ENCODE results near the gene PRICKLE3. TPM values are rescaled to one million over a fixed set of nuclear protein-coding genes. Genes with fewer than 3 reads are reported as not detected.

Gene PRICKLE3
- total RNA-seq, 1 donor from 2014 or later, result 9.9 TPM

DNA sequence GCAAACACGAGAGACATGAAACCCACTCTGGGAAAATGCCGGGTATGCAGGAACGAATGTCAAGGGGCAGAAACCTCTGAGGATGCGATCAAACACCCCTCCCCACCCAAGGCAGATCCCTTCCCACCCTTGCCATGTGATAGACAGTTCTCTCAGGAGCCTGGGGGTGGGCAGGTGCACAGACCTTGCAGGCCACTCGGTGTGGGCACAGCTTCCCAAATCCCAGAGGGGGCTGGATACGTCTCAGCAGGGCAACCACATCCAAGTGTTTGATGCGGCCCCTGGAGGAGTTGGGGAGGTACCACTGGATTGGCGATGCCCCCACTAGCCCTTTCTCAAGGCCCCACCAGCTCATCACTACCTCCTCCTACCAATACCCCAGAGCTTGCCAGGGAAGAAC, 24.2 kb upstream of the PRICKLE3 start:
- intact Hi-C loops (cut with DNase I), result loop anchor here (5.0 kb wide), 1 partner anchor 1102 kb away; no protein-coding TSS in a partner anchor
- ATAC-seq, result no peak
- DNase-seq (ENCODE audit: low spot score), result no peak

- ATAC-seq, result no peak
- intact Hi-C loops (cut with DNase I), result loop anchor here (5.0 kb wide), 1 partner anchor 1103 kb away; no protein-coding TSS in a partner anchor
- no peak for DNase-seq (ENCODE audit: low spot score)
These were observed 23.5 kb upstream of the PRICKLE3 start for GRCh38 chrX:49209434-49210251.

GRCh38 chrX:49208399-49208798, 22.2 kb upstream of the PRICKLE3 start:
- intact Hi-C loops (cut with DNase I), result no loop called here
- DNase-seq (ENCODE audit: low spot score) (no peak), ATAC-seq (no peak)

GRCh38 chrX:49206543-49206942, 20.4 kb upstream of the PRICKLE3 start:
- DNase-seq (ENCODE audit: low spot score), result no peak
- intact Hi-C loops (cut with DNase I), result no loop called here
- no peak for ATAC-seq

GRCh38 chrX:49205443-49205842, 19.3 kb upstream of the PRICKLE3 start:
- intact Hi-C loops (cut with DNase I), result no loop called here
- DNase-seq (ENCODE audit: low spot score), result no peak
- ATAC-seq, result no peak

DNA sequence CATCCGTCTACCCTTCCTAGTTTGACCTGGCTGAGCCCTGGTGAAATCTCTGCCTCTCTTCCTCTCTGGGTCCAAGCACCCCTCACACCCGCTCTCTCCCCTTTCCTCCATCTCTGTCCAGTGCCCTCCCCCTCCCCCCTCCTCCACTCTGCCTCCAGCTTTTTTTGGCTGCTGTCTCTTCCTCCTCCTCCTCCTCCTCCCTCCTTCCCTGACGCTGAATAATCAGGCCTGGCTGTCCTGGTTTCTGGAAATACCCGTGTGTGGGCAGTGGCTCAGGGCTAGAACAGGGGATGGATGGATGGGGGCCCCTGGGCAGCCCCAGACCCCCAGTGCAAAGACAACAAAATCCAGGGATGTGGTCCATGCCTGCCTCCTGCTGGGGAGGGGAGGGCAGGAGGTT, 18.5 kb upstream of the PRICKLE3 start:
- no peak for DNase-seq (ENCODE audit: low spot score)
- intact Hi-C loops (cut with DNase I), result no loop called here
- ATAC-seq, result no peak

GRCh38 chrX:49204017-49204416, 17.8 kb upstream of the PRICKLE3 start:
- intact Hi-C loops (cut with DNase I), result no loop called here
- ATAC-seq (no peak), DNase-seq (ENCODE audit: low spot score) (no peak)

GRCh38 chrX:49203536-49203935, 17.4 kb upstream of the PRICKLE3 start:
- intact Hi-C loops (cut with DNase I), result no loop called here
- DNase-seq (ENCODE audit: low spot score) (no peak), ATAC-seq (no peak)

GRCh38 chrX:49202022-49202421, 15.8 kb upstream of the PRICKLE3 start:
- intact Hi-C loops (cut with DNase I), result no loop called here
- ATAC-seq, result no peak
- DNase-seq (ENCODE audit: low spot score), result no peak

DNA sequence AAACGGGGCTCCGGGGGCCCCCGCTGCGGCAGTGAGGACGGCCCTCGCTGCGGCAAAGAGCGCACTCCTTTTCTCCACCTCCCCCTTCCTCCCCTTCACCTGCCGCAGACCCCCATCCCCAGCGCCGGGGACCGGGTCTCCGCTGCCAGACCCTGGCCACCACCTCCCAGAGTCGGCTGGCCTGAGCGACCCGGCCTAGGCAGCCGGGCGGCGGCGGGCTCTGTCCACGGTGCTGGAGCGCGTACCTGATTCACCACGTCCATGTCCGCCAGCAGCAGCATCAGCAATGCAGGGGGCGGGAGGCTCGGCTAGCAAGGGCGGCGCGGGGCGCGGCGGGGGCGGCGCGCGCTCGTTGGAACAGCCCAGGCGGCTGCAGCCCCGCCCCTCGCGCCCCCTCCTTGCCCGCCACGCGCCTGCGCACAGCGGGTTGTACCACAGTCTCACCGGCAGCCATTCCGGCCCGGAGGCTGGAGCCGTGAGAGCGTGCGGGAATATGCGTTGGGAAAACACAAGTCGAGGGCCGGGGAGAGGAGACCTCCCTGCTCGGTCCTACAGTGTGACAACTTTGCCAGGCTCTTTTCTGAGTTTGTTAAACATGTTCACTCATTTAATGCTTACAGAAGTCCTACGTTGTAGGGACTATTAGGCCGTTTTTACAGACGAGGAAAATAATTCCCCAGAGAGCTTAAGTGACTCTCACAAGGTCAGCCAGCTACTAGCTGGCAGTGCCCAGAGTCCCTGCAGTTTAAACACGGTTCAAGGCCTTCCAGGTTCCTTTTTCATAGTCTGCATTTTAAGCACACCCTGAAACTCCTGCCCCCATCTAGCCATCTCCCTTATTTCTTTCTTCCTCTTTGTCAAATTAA, 14.0 kb upstream of the PRICKLE3 start, which contains the start of gene SYP:
Gene SYP, minus strand, starts transcription at position 288 of the 866 bp plus-strand sequence. Its CDS starts 7 bp downstream, at position 281.
- ATAC-seq (peak; percentile 92), DNase-seq (ENCODE audit: low spot score) (peak; percentile 92)
- intact Hi-C loops (cut with DNase I), result loop anchor here (10.0 kb wide), 1 partner anchor 1975 kb away; no protein-coding TSS in a partner anchor

DNA sequence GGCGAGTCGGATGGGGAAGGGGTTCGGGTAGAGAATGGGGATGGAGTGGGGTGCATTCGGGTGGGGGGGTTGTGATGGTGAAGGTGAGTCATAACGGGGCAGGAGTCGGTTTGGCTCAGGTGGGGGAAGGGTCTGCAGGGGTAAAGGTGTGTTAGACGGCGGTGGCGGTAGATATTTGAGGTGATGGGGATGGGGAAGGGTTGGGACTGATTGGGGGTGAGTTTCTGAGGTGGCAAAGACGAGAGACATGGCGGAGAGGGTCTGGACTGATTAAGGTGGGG, 13.1 kb upstream of the PRICKLE3 start:
- ATAC-seq (no peak), DNase-seq (ENCODE audit: low spot score) (no peak)
- intact Hi-C loops (cut with DNase I), result loop anchor here (10.0 kb wide), 1 partner anchor 1974 kb away; no protein-coding TSS in a partner anchor

GRCh38 chrX:49198540-49199314, 12.6 kb upstream of the PRICKLE3 start:
- ATAC-seq (no peak), DNase-seq (ENCODE audit: low spot score) (no peak)
- intact Hi-C loops (cut with DNase I), result loop anchor here (10.0 kb wide), 1 partner anchor 1974 kb away; no protein-coding TSS in a partner anchor

GRCh38 chrX:49197543-49198087, 11.4 kb upstream of the PRICKLE3 start:
- intact Hi-C loops (cut with DNase I), result loop anchor here (10.0 kb wide), 1 partner anchor 1973 kb away; no protein-coding TSS in a partner anchor
- DNase-seq (ENCODE audit: low spot score), result no peak

DNA sequence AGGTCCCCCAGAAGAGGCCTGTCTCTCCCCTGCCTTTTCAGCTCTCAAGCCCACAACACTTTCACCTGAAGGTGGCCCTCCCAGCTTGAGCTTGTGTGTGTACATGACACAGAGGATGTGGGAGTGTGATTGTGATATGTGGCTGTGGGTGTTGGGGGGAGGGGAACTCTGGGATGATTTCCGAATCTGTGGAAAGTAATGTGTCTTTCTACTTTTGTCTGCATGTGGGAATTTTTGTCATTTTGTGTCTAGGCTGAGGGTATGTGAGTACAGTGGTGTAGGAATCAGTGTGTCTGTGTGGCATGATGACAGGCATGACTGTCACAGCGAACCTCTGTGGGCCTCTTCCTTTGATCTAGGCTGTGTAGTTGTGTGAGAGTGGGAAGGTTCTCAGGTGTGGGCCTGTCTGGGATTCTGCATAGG, 7.4 kb upstream of the PRICKLE3 start:
- intact Hi-C loops (cut with DNase I), result loop anchor here (10.0 kb wide), 1 partner anchor 1969 kb away; no protein-coding TSS in a partner anchor
- DNase-seq (ENCODE audit: low spot score) (no peak), ATAC-seq (no peak)

More at GRCh38 chrX:49197543-49198087, 11.4 kb upstream of the PRICKLE3 start:
- no peak for ATAC-seq

- intact Hi-C loops (cut with DNase I), result loop anchor here (10.0 kb wide), 1 partner anchor 1968 kb away; no protein-coding TSS in a partner anchor
- DNase-seq (ENCODE audit: low spot score) (no peak), ATAC-seq (no peak)
These were observed 6.7 kb upstream of the PRICKLE3 start for GRCh38 chrX:49192722-49193328.

- no peak for ATAC-seq
- no peak for DNase-seq (ENCODE audit: low spot score)
- intact Hi-C loops (cut with DNase I), result loop anchor here (10.0 kb wide), 1 partner anchor 1967 kb away; no protein-coding TSS in a partner anchor
These were observed 5.4 kb upstream of the PRICKLE3 start for GRCh38 chrX:49191574-49192011.

- ATAC-seq (peak; percentile 95), DNase-seq (ENCODE audit: low spot score) (peak; percentile 91)
- intact Hi-C loops (cut with DNase I), result loop anchor here (10.0 kb wide), 1 partner anchor 1966 kb away; no protein-coding TSS in a partner anchor
These were observed 4.8 kb upstream of the PRICKLE3 start for GRCh38 chrX:49190821-49191573.
